GM10248 (cell line): ENCODE results near the gene PIEZO2.

ENCODE experiments used
- CTCF ChIA-PET: fragments of 300-600 bp; sonication (Branson Sonifier 250); formaldehyde crosslinking; extraction: SDS; loops from one replicate; lab custom pipeline; 2021; ENCODE audit warnings: antibody characterized with exemption; lab: Yijun Ruan, JAX
- POLR2A ChIA-PET: fragments of 350-650 bp; sonication (Branson Sonifier 250); formaldehyde crosslinking; extraction: SDS; loops from one replicate; lab custom pipeline; 2020; ENCODE audit warnings: antibody characterized with exemption; lab: Yijun Ruan, JAX
- DNase-seq: peaks from one replicate; pipeline ENCODE4 v3.0.0; 2012; ENCODE audit errors: extremely low spot score
- TF ChIP-seq, protein P1 (sequence below): IDR thresholded peaks from 2 replicates; pipeline ENCODE4 v1.5.1; 2012; ENCODE audit warnings: mild to moderate bottlenecking, low read depth; ENCODE audit errors: extremely low read depth, missing control alignments, control extremely low read depth

PIEZO2 gene

DNA sequence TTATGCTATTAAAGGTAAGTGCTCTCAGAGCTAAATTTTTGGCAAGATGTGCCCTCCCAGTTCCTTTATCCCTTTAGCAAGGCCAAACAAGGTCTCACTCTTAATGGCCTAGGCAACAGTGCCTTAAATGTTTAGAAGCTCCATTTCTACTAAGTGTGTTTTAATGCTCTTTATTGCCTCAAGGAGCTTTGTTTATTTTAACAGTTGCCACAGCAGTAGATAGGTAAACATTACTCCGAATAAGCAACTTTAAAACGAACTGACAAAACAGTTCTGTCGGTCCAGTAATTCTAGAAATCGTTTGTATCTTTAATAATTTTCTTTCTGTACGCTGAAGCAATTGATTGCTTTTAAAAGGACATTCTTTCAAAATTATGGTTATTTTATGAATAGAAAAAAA, 74.5 kb downstream of the PIEZO2 start:
- POLR2A ChIA-PET: no interaction called here
- TF ChIP-seq, protein P1, sequence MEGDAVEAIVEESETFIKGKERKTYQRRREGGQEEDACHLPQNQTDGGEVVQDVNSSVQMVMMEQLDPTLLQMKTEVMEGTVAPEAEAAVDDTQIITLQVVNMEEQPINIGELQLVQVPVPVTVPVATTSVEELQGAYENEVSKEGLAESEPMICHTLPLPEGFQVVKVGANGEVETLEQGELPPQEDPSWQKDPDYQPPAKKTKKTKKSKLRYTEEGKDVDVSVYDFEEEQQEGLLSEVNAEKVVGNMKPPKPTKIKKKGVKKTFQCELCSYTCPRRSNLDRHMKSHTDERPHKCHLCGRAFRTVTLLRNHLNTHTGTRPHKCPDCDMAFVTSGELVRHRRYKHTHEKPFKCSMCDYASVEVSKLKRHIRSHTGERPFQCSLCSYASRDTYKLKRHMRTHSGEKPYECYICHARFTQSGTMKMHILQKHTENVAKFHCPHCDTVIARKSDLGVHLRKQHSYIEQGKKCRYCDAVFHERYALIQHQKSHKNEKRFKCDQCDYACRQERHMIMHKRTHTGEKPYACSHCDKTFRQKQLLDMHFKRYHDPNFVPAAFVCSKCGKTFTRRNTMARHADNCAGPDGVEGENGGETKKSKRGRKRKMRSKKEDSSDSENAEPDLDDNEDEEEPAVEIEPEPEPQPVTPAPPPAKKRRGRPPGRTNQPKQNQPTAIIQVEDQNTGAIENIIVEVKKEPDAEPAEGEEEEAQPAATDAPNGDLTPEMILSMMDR: no peak
- CTCF ChIA-PET: interaction anchor here (0.8 to 1.5 kb wide), 3 partner anchors 14 to 223 kb away, joined by 3 to 5 read pairs (median 3); no protein-coding TSS in a partner anchor
- no peak for DNase-seq

DNA sequence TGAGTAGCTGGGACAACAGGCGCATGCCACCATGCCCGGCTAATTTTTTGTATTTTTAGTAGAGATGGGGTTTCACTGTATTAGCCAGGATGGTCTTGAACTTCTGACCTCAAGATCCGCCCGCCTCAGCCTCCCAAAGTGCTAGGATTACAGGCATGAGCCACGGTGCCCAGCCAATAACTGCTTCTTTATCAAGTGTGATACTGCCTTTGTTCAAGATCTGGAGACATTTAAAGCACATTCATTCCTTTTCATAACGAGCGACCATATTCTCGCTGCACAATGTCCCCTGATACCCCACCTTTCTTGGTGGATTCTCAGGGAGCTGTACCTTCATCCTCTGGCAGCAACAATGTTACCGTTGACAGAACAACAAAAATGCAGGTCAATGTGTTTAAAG, 75.4 kb downstream of the PIEZO2 start:
- POLR2A ChIA-PET: no interaction called here
- CTCF ChIA-PET: interaction anchor here (0.8 to 1.6 kb wide), 7 partner anchors 15 to 226 kb away, joined by 3 to 5 read pairs (median 3); no protein-coding TSS in a partner anchor
- TF ChIP-seq, protein P1: no peak
- no peak for DNase-seq

DNA sequence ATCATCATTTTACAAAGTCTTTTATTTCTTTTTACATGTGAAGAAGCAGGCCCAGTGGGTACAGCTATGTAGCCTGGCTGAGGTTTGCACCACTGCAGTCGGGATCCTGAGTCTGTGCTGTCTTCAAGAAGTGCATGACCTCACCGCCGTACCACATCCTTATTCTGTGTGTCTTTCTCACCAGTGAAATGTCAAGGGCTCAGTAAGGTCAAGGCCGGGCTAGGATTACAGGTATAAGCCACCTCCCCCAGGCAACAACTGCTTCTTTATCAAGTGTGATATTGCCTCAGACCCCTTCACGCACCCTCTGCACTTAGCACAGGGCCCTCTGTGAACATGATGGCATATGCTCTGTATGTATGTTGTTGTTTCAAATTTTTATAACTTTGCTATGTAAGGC, 76.7 kb downstream of the PIEZO2 start:
- no peak for DNase-seq
- ChIA-PET CTCF (interaction anchor here (0.8 to 1.9 kb wide), 7 partner anchors 15 to 224 kb away, joined by 3 to 8 read pairs (median 4); no protein-coding TSS in a partner anchor), POLR2A (no interaction called here)
- TF ChIP-seq, protein P1: no peak

DNA sequence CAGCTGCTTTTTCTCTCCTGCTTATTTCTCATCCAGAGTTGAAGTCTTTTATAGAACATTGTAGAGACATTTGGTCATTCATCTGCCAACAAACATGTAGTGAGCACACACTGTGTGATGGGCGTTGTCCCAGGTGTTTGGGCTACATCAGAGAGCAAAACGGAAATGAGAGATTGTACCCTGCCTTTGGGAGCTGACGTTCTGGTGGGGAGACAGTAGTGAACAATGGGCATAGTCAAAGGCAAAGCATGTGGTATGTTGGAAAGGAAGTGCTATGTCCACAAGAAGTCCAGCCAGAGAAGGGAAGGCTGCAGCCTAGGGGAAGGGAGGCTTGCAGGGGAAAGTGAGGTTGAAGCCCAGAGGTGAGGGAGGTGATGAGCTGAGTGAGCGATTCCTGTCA, 78.1 kb downstream of the PIEZO2 start:
- ChIA-PET POLR2A (no interaction called here), CTCF (interaction anchor here (1.6 kb wide), 1 partner anchor 16 kb away, joined by 3 read pairs; no protein-coding TSS in a partner anchor)
- no peak for DNase-seq
- TF ChIP-seq, protein P1: no peak

DNA sequence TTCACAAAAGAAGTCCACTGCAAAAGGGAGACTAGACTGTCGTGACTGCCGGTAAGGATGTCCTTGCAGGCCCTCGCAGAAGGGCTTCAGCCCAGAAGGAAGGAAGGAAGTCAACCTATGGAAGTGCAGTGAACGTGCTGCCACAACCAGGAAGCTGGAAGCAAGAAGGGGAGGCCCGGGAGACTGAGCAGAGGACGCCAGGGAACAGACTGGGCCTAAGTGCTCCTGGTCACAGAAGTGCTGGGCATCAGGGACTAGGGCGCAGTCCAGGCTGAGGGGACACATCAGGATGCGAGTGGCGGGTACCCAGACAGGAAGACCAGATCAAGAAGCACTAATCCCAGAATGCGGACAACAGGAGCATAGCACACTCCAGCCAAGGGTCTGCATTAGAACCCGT, 78.8 kb downstream of the PIEZO2 start:
- POLR2A ChIA-PET: no interaction called here

DNA sequence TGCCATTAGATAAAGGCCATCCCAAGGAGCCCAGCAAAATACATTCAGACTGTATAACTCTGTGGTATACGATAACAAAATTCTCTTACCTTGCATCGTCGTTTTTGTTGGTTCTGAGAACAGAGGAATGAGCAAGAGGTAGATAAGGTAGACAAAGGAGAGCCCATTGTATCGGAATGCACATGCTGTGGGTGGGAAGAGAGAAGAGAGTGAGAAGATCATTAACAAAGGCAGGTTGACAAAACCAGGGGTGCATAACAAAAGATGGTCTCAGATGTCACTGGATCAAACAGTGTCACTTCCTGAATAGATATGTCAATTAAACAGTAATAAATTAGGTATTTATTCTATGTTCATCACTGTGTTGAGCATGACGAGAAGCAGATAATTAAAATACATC, 83.3 kb downstream of the PIEZO2 start:
- TF ChIP-seq, protein P1: no peak
- CTCF ChIA-PET: interaction anchor here (0.6 to 2.7 kb wide), 2 partner anchors 25 to 129 kb away, joined by 3 to 12 read pairs; no protein-coding TSS in a partner anchor
- DNase-seq: no peak
- POLR2A ChIA-PET: no interaction called here

More for the DNA sequence above, 78.8 kb downstream of the PIEZO2 start:
- CTCF ChIA-PET: interaction anchor here (1.6 kb wide), 1 partner anchor 15 kb away, joined by 3 read pairs; no protein-coding TSS in a partner anchor
- TF ChIP-seq, protein P1: no peak
- no peak for DNase-seq
